Thymus (tissue), 11 donors: ENCODE measurements around the gene SH3RF3. TPM values are rescaled to one million over a fixed set of nuclear protein-coding genes. Genes with fewer than 3 reads are reported as not detected.
A peak's percentile ranks its signal among the peaks of the same experiment; 100 is the strongest.
"Not testable (repeated sequence)": the region's sequence is repeated elsewhere in the genome, so short reads cannot be mapped to it uniquely, and the experiment has no call there.

Source experiments
- DNase-seq, 9 donors: peaks; one replicate each; pipeline ENCODE4 v3.0.0-alpha.2; 2013; ENCODE audit warnings: low spot score in 9 of 9, low read depth in 6 of 9, missing footprints in 1 of 9
- H3K27ac ChIP-seq, 2 donors: one replicate each; pipeline ENCODE4 v1.5.1; 2013; ENCODE audit warnings: control low read depth in 1 of 2, low read depth in 1 of 2, low read length in 1 of 2, mild to moderate bottlenecking in 1 of 2, moderate library complexity in 1 of 2
- H3K27me3 ChIP-seq, 2 donors: one replicate each; pipeline ENCODE4 v1.5.1; 2013; ENCODE audit warnings: low read length in 1 of 2; ENCODE audit not compliant: control insufficient read depth in 2 of 2, insufficient read depth in 1 of 2
- H3K36me3 ChIP-seq, 2 donors: one replicate each; pipeline ENCODE4 v1.5.1; 2013; ENCODE audit warnings: low read length in 1 of 2, mild to moderate bottlenecking in 1 of 2, moderate library complexity in 1 of 2; ENCODE audit not compliant: control insufficient read depth in 2 of 2, insufficient read depth in 2 of 2
- H3K4me1 ChIP-seq, 2 donors: one replicate each; pipeline ENCODE4 v1.5.1; 2013; ENCODE audit warnings: low read length in 2 of 2; ENCODE audit not compliant: control insufficient read depth in 2 of 2, insufficient read depth in 2 of 2
- H3K4me3 ChIP-seq, 2 donors: one replicate each; pipeline ENCODE4 v1.5.1; 2013; ENCODE audit warnings: low read length in 2 of 2, control low read depth in 1 of 2, mild to moderate bottlenecking in 1 of 2
- H3K9me3 ChIP-seq, 2 donors: one replicate each; pipeline ENCODE4 v1.5.1; 2013; ENCODE audit warnings: low read length in 1 of 2, mild to moderate bottlenecking in 1 of 2; ENCODE audit not compliant: control insufficient read depth in 2 of 2, insufficient read depth in 1 of 2
- WGBS: extraction: QIAGEN DNeasy Blood & Tissue Kit; methylation state at CpG from one replicate; pipeline ENCODE4 v1.1.7; 2013; 5-methylcytosine and 5-hydroxymethylcytosine counted together
- polyA plus RNA-seq: library from polyadenylated mRNA; stranded (reverse); fragments of 200-250 nt; gene quantifications from one replicate; pipeline ENCODE4 v1.2.3, GENCODE V29; 2013
- total RNA-seq: library from RNA; stranded (reverse); fragments of 120-200 nt; gene quantifications from one replicate; pipeline ENCODE4 v1.2.4, GENCODE V29; 2013
- donor health status: healthy.

The SH3RF3 gene
- total and polyA plus RNA-seq, 2 donors: 3.2 to 8.2 TPM

GRCh38 chr2:109218087-109218791 is 89.2 kb downstream of the SH3RF3 start:
- WGBS: 12% methylated on average over 6 of the region's 6 CpGs
- Histone ChIP-seq H3K9me3 (peaks cover 0 to 4% of the 10 kb centered on the region in 2 donors), H3K36me3 (no peaks in the 10 kb centered on the region), H3K4me3 (no peak overlapping the region), H3K4me1 (peaks cover 22 to 33% of the 10 kb centered on the region in 2 donors), H3K27ac (no peak overlapping the region), H3K27me3 (peaks cover 8 to 56% of the 10 kb centered on the region in 2 donors)
- peak in 1 of 9 donors; percentile 31 for DNase-seq

- H3K4me3 ChIP-seq: no peak overlapping the region
- peaks cover 0 to 8% of the 10 kb centered on the region in 2 donors for H3K9me3 ChIP-seq
- 34% methylated on average over 1 of the region's 1 CpG for WGBS
- H3K27ac ChIP-seq: no peak overlapping the region
- peaks cover 5 to 51% of the 10 kb centered on the region in 2 donors for H3K27me3 ChIP-seq
- peaks cover 21 to 29% of the 10 kb centered on the region in 2 donors for H3K4me1 ChIP-seq
- no peak for DNase-seq
- no peaks in the 10 kb centered on the region for H3K36me3 ChIP-seq
These were observed 89.8 kb downstream of the SH3RF3 start for GRCh38 chr2:109218792-109219126.

- H3K27ac ChIP-seq: no peak overlapping the region
- no peak for DNase-seq
- H3K27me3 ChIP-seq: peaks cover 4 to 32% of the 10 kb centered on the region in 2 donors
- peaks cover 0 to 8% of the 10 kb centered on the region in 2 donors for H3K9me3 ChIP-seq
- H3K4me1 ChIP-seq: peaks cover 8 to 12% of the 10 kb centered on the region in 2 donors
- H3K36me3 ChIP-seq: no peaks in the 10 kb centered on the region
- H3K4me3 ChIP-seq: no peak overlapping the region
- WGBS: 98% methylated on average over 2 of the region's 2 CpGs
These were observed 91.9 kb downstream of the SH3RF3 start for GRCh38 chr2:109220860-109221259.

GRCh38 chr2:109221316-109221715 is 92.3 kb downstream of the SH3RF3 start:
- WGBS: 96% methylated on average over 9 of the region's 9 CpGs
- not testable (repeated sequence) for H3K4me3 ChIP-seq, H3K36me3 ChIP-seq, H3K27ac ChIP-seq, H3K9me3 ChIP-seq, DNase-seq
- peaks cover 8 to 12% of the 10 kb centered on the region in 2 donors for H3K4me1 ChIP-seq
- H3K27me3 ChIP-seq: peaks cover 1 to 27% of the 10 kb centered on the region in 2 donors

GRCh38 chr2:109222422-109222821 is 93.4 kb downstream of the SH3RF3 start:
- Histone ChIP-seq H3K27ac (no peak overlapping the region), H3K4me3 (no peak overlapping the region), H3K27me3 (peaks cover 0 to 19% of the 10 kb centered on the region in 2 donors), H3K4me1 (peaks cover 8 to 10% of the 10 kb centered on the region in 2 donors), H3K9me3 (peaks cover 0 to 8% of the 10 kb centered on the region in 2 donors), H3K36me3 (no peaks in the 10 kb centered on the region)
- over 99% methylated on average over 3 of the region's 3 CpGs for WGBS
- no peak for DNase-seq

- H3K4me3 ChIP-seq: no peak overlapping the region
- 90% methylated on average over 16 of the region's 16 CpGs for WGBS
- peaks cover 0 to 5% of the 10 kb centered on the region in 2 donors for H3K9me3 ChIP-seq
- no peak for DNase-seq
- H3K27ac ChIP-seq: no peak overlapping the region
- peaks cover 3 to 4% of the 10 kb centered on the region in 2 donors for H3K4me1 ChIP-seq
- peaks cover 0 to 19% of the 10 kb centered on the region in 2 donors for H3K27me3 ChIP-seq
- H3K36me3 ChIP-seq: no peaks in the 10 kb centered on the region
These were observed 93.9 kb downstream of the SH3RF3 start for GRCh38 chr2:109222825-109223471.

- 98% methylated on average over 8 of the region's 8 CpGs for WGBS
- H3K27ac ChIP-seq: no peak overlapping the region
- no peaks in the 10 kb centered on the region for H3K36me3 ChIP-seq
- no peak for DNase-seq
- H3K4me3 ChIP-seq: no peak overlapping the region
- H3K4me1 ChIP-seq: peaks cover 0 to 1% of the 10 kb centered on the region in 2 donors
- peaks cover 0 to 16% of the 10 kb centered on the region in 2 donors for H3K27me3 ChIP-seq
- H3K9me3 ChIP-seq: peaks cover 0 to 5% of the 10 kb centered on the region in 2 donors
These were observed 94.5 kb downstream of the SH3RF3 start for GRCh38 chr2:109223490-109223889.

GRCh38 chr2:109224341-109224740 is 95.3 kb downstream of the SH3RF3 start:
- H3K9me3 ChIP-seq, DNase-seq, H3K36me3 ChIP-seq, H3K4me1 ChIP-seq, H3K27ac ChIP-seq, H3K4me3 ChIP-seq: not testable (repeated sequence)
- peaks cover 0 to 14% of the 10 kb centered on the region in 2 donors for H3K27me3 ChIP-seq
- 90% methylated on average over 8 of the region's 8 CpGs for WGBS

- 92% methylated on average over 11 of the region's 11 CpGs for WGBS
- H3K9me3 ChIP-seq: peaks cover 0 to 5% of the 10 kb centered on the region in 2 donors
- no peaks in the 10 kb centered on the region for H3K36me3 ChIP-seq
- no peak overlapping the region for H3K4me3 ChIP-seq
- no peaks in the 10 kb centered on the region for H3K4me1 ChIP-seq
- no peak for DNase-seq
- H3K27me3 ChIP-seq: peaks cover 0 to 17% of the 10 kb centered on the region in 2 donors
- H3K27ac ChIP-seq: no peak overlapping the region
These were observed 96.3 kb downstream of the SH3RF3 start for GRCh38 chr2:109225170-109225782.
